NT2/D1 (cell line): ENCODE measurements around the gene AIG1.

Experiments
- DNase-seq: peaks from one replicate; pipeline ENCODE4 v3.0.0-alpha.2; 2011; ENCODE audit warnings: low read depth, low spot score
- H3K27me3 ChIP-seq: 2 replicates; pipeline ENCODE4 v1.6.0; 2011; ENCODE audit warnings: mild to moderate bottlenecking; ENCODE audit not compliant: insufficient read length, insufficient read depth
- H3K36me3 ChIP-seq: 2 replicates; pipeline ENCODE4 v1.6.1; 2011; ENCODE audit warnings: mild to moderate bottlenecking, low read length, mixed read lengths; ENCODE audit not compliant: insufficient read depth, insufficient read length
- H3K4me1 ChIP-seq: 2 replicates; pipeline ENCODE4 v1.5.1; 2011; ENCODE audit not compliant: insufficient read depth, insufficient read length
- H3K4me3 ChIP-seq: 2 replicates; pipeline ENCODE4 v1.5.1; 2011; ENCODE audit warnings: low read depth; ENCODE audit not compliant: insufficient read length
- H3K9ac ChIP-seq: 2 replicates; pipeline ENCODE4 v1.6.0; 2011; ENCODE audit warnings: low read depth; ENCODE audit not compliant: insufficient read length
- H3K9me3 ChIP-seq: 2 replicates; pipeline ENCODE4 v1.5.1; 2011; ENCODE audit warnings: mild to moderate bottlenecking, low read length; ENCODE audit not compliant: insufficient read depth
- SUZ12 ChIP-seq: IDR thresholded peaks from 2 replicates; pipeline ENCODE4 v1.6.1; 2011; ENCODE audit not compliant: insufficient read length, insufficient read depth; ENCODE audit errors: extremely low read depth
- YY1 ChIP-seq: IDR thresholded peaks from 2 replicates; pipeline ENCODE4 v1.6.1; 2011; ENCODE audit not compliant: insufficient read length, insufficient read depth
- ZNF274 ChIP-seq: IDR thresholded peaks from 2 replicates; pipeline ENCODE4 v1.6.1; 2011; ENCODE audit warnings: mild to moderate bottlenecking, low read depth, low read length

Gene AIG1

GRCh38 chr6:143346004-143346403 is 285.3 kb downstream of the AIG1 start:
- Histone ChIP-seq H3K4me1 (no peaks in the 10 kb centered on the region), H3K27me3 (no peaks in the 10 kb centered on the region), H3K9ac (no peak overlapping the region), H3K4me3 (no peak overlapping the region), H3K36me3 (no peaks in the 10 kb centered on the region), H3K9me3 (no peaks in the 10 kb centered on the region)
- DNase-seq = no peak
- TF ChIP-seq SUZ12 = no peak
- no peak for TF ChIP-seq YY1
- TF ChIP-seq ZNF274 = no peak

- no peaks in the 10 kb centered on the region for H3K9me3 ChIP-seq
- H3K27me3 ChIP-seq = no peaks in the 10 kb centered on the region
- DNase-seq = no peak
- no peaks in the 10 kb centered on the region for H3K4me1 ChIP-seq
- TF ChIP-seq YY1 (no peak), SUZ12 (no peak), ZNF274 (no peak)
- H3K9ac ChIP-seq = no peak overlapping the region
- no peak overlapping the region for H3K4me3 ChIP-seq
- H3K36me3 ChIP-seq = no peaks in the 10 kb centered on the region
These were observed 287.8 kb downstream of the AIG1 start for GRCh38 chr6:143348531-143348930.

GRCh38 chr6:143349530-143349929 is 288.8 kb downstream of the AIG1 start:
- no peaks in the 10 kb centered on the region for H3K4me1 ChIP-seq
- no peak for DNase-seq
- TF ChIP-seq YY1 (no peak), ZNF274 (no peak), SUZ12 (no peak)
- no peaks in the 10 kb centered on the region for H3K27me3 ChIP-seq
- H3K36me3 ChIP-seq = no peaks in the 10 kb centered on the region
- H3K9me3 ChIP-seq = no peaks in the 10 kb centered on the region
- no peak overlapping the region for H3K4me3 ChIP-seq
- H3K9ac ChIP-seq = no peak overlapping the region

- TF ChIP-seq SUZ12 = no peak
- TF ChIP-seq ZNF274 = no peak
- TF ChIP-seq YY1 = no peak
- no peaks in the 10 kb centered on the region for H3K36me3 ChIP-seq
- H3K4me3 ChIP-seq = no peak overlapping the region
- H3K4me1 ChIP-seq = no peaks in the 10 kb centered on the region
- no peaks in the 10 kb centered on the region for H3K27me3 ChIP-seq
- DNase-seq = no peak
- no peaks in the 10 kb centered on the region for H3K9me3 ChIP-seq
- no peak overlapping the region for H3K9ac ChIP-seq
These were observed 295.6 kb downstream of the AIG1 start for GRCh38 chr6:143356101-143356880.

- Histone ChIP-seq H3K9ac (no peak overlapping the region), H3K9me3 (no peaks in the 10 kb centered on the region), H3K36me3 (no peaks in the 10 kb centered on the region), H3K27me3 (no peaks in the 10 kb centered on the region), H3K4me1 (no peaks in the 10 kb centered on the region), H3K4me3 (no peak overlapping the region)
- TF ChIP-seq ZNF274 (no peak), YY1 (no peak), SUZ12 (no peak)
- DNase-seq = no peak
These were observed 296.5 kb downstream of the AIG1 start for GRCh38 chr6:143357152-143357551.

GRCh38 chr6:143357561-143358255 is 297.0 kb downstream of the AIG1 start:
- Histone ChIP-seq H3K4me1 (no peaks in the 10 kb centered on the region), H3K9me3 (no peaks in the 10 kb centered on the region), H3K27me3 (no peaks in the 10 kb centered on the region), H3K4me3 (no peak overlapping the region), H3K9ac (no peak overlapping the region), H3K36me3 (no peaks in the 10 kb centered on the region)
- no peak for DNase-seq
- TF ChIP-seq SUZ12 (no peak), ZNF274 (no peak), YY1 (no peak)

GRCh38 chr6:143361536-143362191 is 301.0 kb downstream of the AIG1 start:
- Histone ChIP-seq H3K4me3 (no peak overlapping the region), H3K9me3 (no peaks in the 10 kb centered on the region), H3K27me3 (no peaks in the 10 kb centered on the region), H3K4me1 (no peaks in the 10 kb centered on the region), H3K9ac (no peak overlapping the region), H3K36me3 (no peaks in the 10 kb centered on the region)
- TF ChIP-seq SUZ12 = no peak
- no peak for TF ChIP-seq ZNF274
- TF ChIP-seq YY1 = no peak
- no peak for DNase-seq
